ENCODE measurements around the gene FZD4. TPM values are rescaled to one million over a fixed set of nuclear protein-coding genes. Genes with fewer than 3 reads are reported as not detected.
A peak's percentile ranks its signal among the peaks of the same experiment; 100 is the strongest.
"Not testable (repeated sequence)": the region's sequence is repeated elsewhere in the genome, so short reads cannot be mapped to it uniquely, and the experiment has no call there.

The FZD4 gene
- total RNA-seq, 1 donor = 17.3 TPM

GRCh38 chr11:86969258-86969657 lies 14.1 kb upstream of the FZD4 start:
- DNase-seq (ENCODE audit: low read depth) = no peak
- no peak overlapping the region for H3K4me3 ChIP-seq (ENCODE audit: low read depth, low read length)
- TF ChIP-seq CTCF (IDR thresholded peaks at IDR 0.05; ENCODE audit: insufficient read depth, low read depth, low read length) = no peak

- not testable (repeated sequence) for DNase-seq (ENCODE audit: low read depth); H3K4me3 ChIP-seq (ENCODE audit: low read depth, low read length)
Observed at GRCh38 chr11:86967601-86968000, 12.4 kb upstream of the FZD4 start.

- H3K4me3 ChIP-seq (ENCODE audit: low read depth, low read length) = no peak overlapping the region
- DNase-seq (ENCODE audit: low read depth) = no peak
- TF ChIP-seq CTCF (IDR thresholded peaks at IDR 0.05; ENCODE audit: insufficient read depth, low read depth, low read length) = no peak
Observed at GRCh38 chr11:86957976-86958646, 2.9 kb upstream of the FZD4 start.

- DNase-seq (ENCODE audit: low read depth) = no peak
- no peak overlapping the region for H3K4me3 ChIP-seq (ENCODE audit: low read depth, low read length)
- no peak for TF ChIP-seq CTCF (IDR thresholded peaks at IDR 0.05; ENCODE audit: insufficient read depth, low read depth, low read length)
Observed at GRCh38 chr11:86956905-86957195, 1.7 kb upstream of the FZD4 start.

- peak overlapping the region; percentile 81 for H3K4me3 ChIP-seq (ENCODE audit: low read depth, low read length)
- no peak for TF ChIP-seq CTCF (IDR thresholded peaks at IDR 0.05; ENCODE audit: insufficient read depth, low read depth, low read length)
- DNase-seq (ENCODE audit: low read depth) = no peak
Observed at GRCh38 chr11:86955111-86955360, 159 bp downstream of the FZD4 start.

- TF ChIP-seq CTCF (IDR thresholded peaks at IDR 0.05; ENCODE audit: insufficient read depth, low read depth, low read length) = no peak
- no peak for DNase-seq (ENCODE audit: low read depth)
- peak overlapping the region; percentile 81 for H3K4me3 ChIP-seq (ENCODE audit: low read depth, low read length)
Observed at GRCh38 chr11:86954269-86955110, 705 bp downstream of the FZD4 start.

- TF ChIP-seq CTCF (IDR thresholded peaks at IDR 0.05; ENCODE audit: insufficient read depth, low read depth, low read length) = no peak
- H3K4me3 ChIP-seq (ENCODE audit: low read depth, low read length) = peak overlapping the region; percentile 81
- peak; percentile 54 for DNase-seq (ENCODE audit: low read depth)
Observed at GRCh38 chr11:86952221-86952875, 2.8 kb downstream of the FZD4 start.

Data from fibroblast of villous mesenchyme (primary cell).